ENCODE results near the gene MTUS2. TPM values are rescaled to one million over a fixed set of nuclear protein-coding genes. Genes with fewer than 3 reads are reported as not detected.

MTUS2 gene
- 0.10 TPM for total RNA-seq

GRCh38 chr13:28820099-28821051 is at the start of gene MTUS2:
TSS of gene MTUS2 (plus strand) at chr13:28820339.
- H3K9me3 ChIP-seq (ENCODE audit: low read depth, low read length), result no peaks in the 10 kb centered on the region
- peaks cover 56% of the 10 kb centered on the region for H3K27me3 ChIP-seq (ENCODE audit: insufficient read depth, low read length)
- H3K4me3 ChIP-seq (ENCODE audit: low read length), result peak within 1 kb of the TSS; percentile 6
- H3K4me1 ChIP-seq (ENCODE audit: insufficient read depth, low read length), result peaks cover 9% of the 10 kb centered on the region

GRCh38 chr13:28778308-28779215 is 41.6 kb upstream of the MTUS2 start:
- Histone ChIP-seq H3K4me3 (ENCODE audit: low read length) (no peak overlapping the region), H3K4me1 (ENCODE audit: insufficient read depth, low read length) (no peaks in the 10 kb centered on the region), H3K9me3 (ENCODE audit: low read depth, low read length) (peaks cover 3% of the 10 kb centered on the region), H3K27me3 (ENCODE audit: insufficient read depth, low read length) (no peaks in the 10 kb centered on the region)

GRCh38 chr13:28792992-28793391 is 27.1 kb upstream of the MTUS2 start:
- Histone ChIP-seq H3K4me3 (ENCODE audit: low read length) (no peak overlapping the region), H3K27me3 (ENCODE audit: insufficient read depth, low read length) (peaks cover 6% of the 10 kb centered on the region), H3K9me3 (ENCODE audit: low read depth, low read length) (no peaks in the 10 kb centered on the region), H3K4me1 (ENCODE audit: insufficient read depth, low read length) (peaks cover 4% of the 10 kb centered on the region)

GRCh38 chr13:28794396-28794795 is 25.7 kb upstream of the MTUS2 start:
- H3K27me3 ChIP-seq (ENCODE audit: insufficient read depth, low read length), result peaks cover 9% of the 10 kb centered on the region
- H3K4me1 ChIP-seq (ENCODE audit: insufficient read depth, low read length), result peaks cover 4% of the 10 kb centered on the region
- no peak overlapping the region for H3K4me3 ChIP-seq (ENCODE audit: low read length)
- H3K9me3 ChIP-seq (ENCODE audit: low read depth, low read length), result no peaks in the 10 kb centered on the region

- peaks cover 4% of the 10 kb centered on the region for H3K4me1 ChIP-seq (ENCODE audit: insufficient read depth, low read length)
- H3K9me3 ChIP-seq (ENCODE audit: low read depth, low read length), result no peaks in the 10 kb centered on the region
- H3K27me3 ChIP-seq (ENCODE audit: insufficient read depth, low read length), result peaks cover 6% of the 10 kb centered on the region
- no peak overlapping the region for H3K4me3 ChIP-seq (ENCODE audit: low read length)
Observed at GRCh38 chr13:28796938-28797257, 23.2 kb upstream of the MTUS2 start.

GRCh38 chr13:28805193-28805819 is 14.8 kb upstream of the MTUS2 start:
- Histone ChIP-seq H3K27me3 (ENCODE audit: insufficient read depth, low read length) (peaks cover 3% of the 10 kb centered on the region), H3K4me1 (ENCODE audit: insufficient read depth, low read length) (no peaks in the 10 kb centered on the region), H3K9me3 (ENCODE audit: low read depth, low read length) (no peaks in the 10 kb centered on the region), H3K4me3 (ENCODE audit: low read length) (no peak overlapping the region)

- Histone ChIP-seq H3K4me1 (ENCODE audit: insufficient read depth, low read length) (peaks cover 9% of the 10 kb centered on the region), H3K4me3 (ENCODE audit: low read length) (no peak overlapping the region), H3K9me3 (ENCODE audit: low read depth, low read length) (no peaks in the 10 kb centered on the region), H3K27me3 (ENCODE audit: insufficient read depth, low read length) (peaks cover 43% of the 10 kb centered on the region)
Observed at GRCh38 chr13:28817204-28817603, 2.9 kb upstream of the MTUS2 start.

- Histone ChIP-seq H3K27me3 (ENCODE audit: insufficient read depth, low read length) (peaks cover 56% of the 10 kb centered on the region), H3K9me3 (ENCODE audit: low read depth, low read length) (no peaks in the 10 kb centered on the region), H3K4me1 (ENCODE audit: insufficient read depth, low read length) (peaks cover 9% of the 10 kb centered on the region), H3K4me3 (ENCODE audit: low read length) (no peak overlapping the region)
Observed at GRCh38 chr13:28819046-28819730, 951 bp upstream of the MTUS2 start.

GRCh38 chr13:28819735-28820098 is 422 bp upstream of the MTUS2 start:
- Histone ChIP-seq H3K4me1 (ENCODE audit: insufficient read depth, low read length) (peaks cover 9% of the 10 kb centered on the region), H3K4me3 (ENCODE audit: low read length) (no peak overlapping the region), H3K9me3 (ENCODE audit: low read depth, low read length) (no peaks in the 10 kb centered on the region), H3K27me3 (ENCODE audit: insufficient read depth, low read length) (peaks cover 56% of the 10 kb centered on the region)

GRCh38 chr13:28822151-28822550 is 2.0 kb downstream of the MTUS2 start:
- no peaks in the 10 kb centered on the region for H3K9me3 ChIP-seq (ENCODE audit: low read depth, low read length)
- peaks cover 51% of the 10 kb centered on the region for H3K27me3 ChIP-seq (ENCODE audit: insufficient read depth, low read length)
- H3K4me3 ChIP-seq (ENCODE audit: low read length), result no peak overlapping the region
- peaks cover 9% of the 10 kb centered on the region for H3K4me1 ChIP-seq (ENCODE audit: insufficient read depth, low read length)

GRCh38 chr13:28822801-28823200 is 2.7 kb downstream of the MTUS2 start:
- H3K27me3 ChIP-seq (ENCODE audit: insufficient read depth, low read length), result peaks cover 47% of the 10 kb centered on the region
- no peaks in the 10 kb centered on the region for H3K9me3 ChIP-seq (ENCODE audit: low read depth, low read length)
- H3K4me3 ChIP-seq (ENCODE audit: low read length), result no peak overlapping the region
- H3K4me1 ChIP-seq (ENCODE audit: insufficient read depth, low read length), result peaks cover 9% of the 10 kb centered on the region

GRCh38 chr13:28825379-28825778 is 5.2 kb downstream of the MTUS2 start:
- peaks cover 4% of the 10 kb centered on the region for H3K4me1 ChIP-seq (ENCODE audit: insufficient read depth, low read length)
- H3K4me3 ChIP-seq (ENCODE audit: low read length), result no peak overlapping the region
- peaks cover 13% of the 10 kb centered on the region for H3K9me3 ChIP-seq (ENCODE audit: low read depth, low read length)
- peaks cover 31% of the 10 kb centered on the region for H3K27me3 ChIP-seq (ENCODE audit: insufficient read depth, low read length)

GRCh38 chr13:28826368-28826767 is 6.2 kb downstream of the MTUS2 start:
- Histone ChIP-seq H3K9me3 (ENCODE audit: low read depth, low read length) (peaks cover 23% of the 10 kb centered on the region), H3K4me3 (ENCODE audit: low read length) (no peak overlapping the region), H3K4me1 (ENCODE audit: insufficient read depth, low read length) (no peaks in the 10 kb centered on the region), H3K27me3 (ENCODE audit: insufficient read depth, low read length) (peaks cover 21% of the 10 kb centered on the region)

- no peaks in the 10 kb centered on the region for H3K4me1 ChIP-seq (ENCODE audit: insufficient read depth, low read length)
- peaks cover 3% of the 10 kb centered on the region for H3K27me3 ChIP-seq (ENCODE audit: insufficient read depth, low read length)
- peaks cover 23% of the 10 kb centered on the region for H3K9me3 ChIP-seq (ENCODE audit: low read depth, low read length)
- H3K4me3 ChIP-seq (ENCODE audit: low read length), result no peak overlapping the region
Observed at GRCh38 chr13:28830580-28830979, 10.4 kb downstream of the MTUS2 start.
